ENCODE data around the gene NUDT12.

The NUDT12 gene

GRCh38 chr5:103541114-103541513, 21.5 kb downstream of the NUDT12 start:
- no peak for DNase-seq (ENCODE audit: low spot score)

- DNase-seq (ENCODE audit: low spot score), result no peak
Observed at GRCh38 chr5:103539376-103540330, 22.9 kb downstream of the NUDT12 start.

DNA sequence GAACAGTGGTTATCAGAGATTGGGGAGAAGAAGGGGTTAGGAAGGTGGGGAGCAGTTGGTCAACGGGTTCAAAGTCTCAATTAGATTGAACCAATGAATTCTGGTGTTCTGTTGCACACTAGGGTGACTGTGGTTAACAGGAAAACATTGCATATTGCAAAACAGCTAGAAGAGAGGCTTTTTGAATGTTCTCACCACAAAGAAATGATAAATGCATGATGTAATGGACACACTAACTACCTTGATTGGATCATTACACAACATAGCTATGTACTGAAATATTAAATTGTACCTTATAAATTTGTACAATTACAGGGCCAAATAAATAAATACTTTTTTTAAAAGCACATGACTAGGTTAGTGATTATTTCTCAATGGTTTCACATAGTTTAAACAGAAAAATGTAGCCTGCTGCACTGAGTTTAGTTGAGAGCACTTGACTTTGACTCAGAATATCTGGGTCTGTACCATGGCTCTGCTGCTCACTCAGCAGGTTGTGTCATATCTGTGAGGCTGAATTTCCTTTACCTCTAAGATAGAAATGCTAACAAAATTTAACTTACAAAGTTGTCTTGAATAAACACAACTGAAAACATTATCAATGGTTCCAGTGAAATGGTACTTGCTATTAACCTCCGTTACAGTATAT, 30.4 kb downstream of the NUDT12 start:
- DNase-seq (ENCODE audit: low spot score), result no peak

GRCh38 chr5:103526164-103526915, 36.2 kb downstream of the NUDT12 start:
- DNase-seq (ENCODE audit: low spot score), result no peak

- DNase-seq (ENCODE audit: low spot score), result no peak
Observed at GRCh38 chr5:103525361-103525760, 37.2 kb downstream of the NUDT12 start.

DNA sequence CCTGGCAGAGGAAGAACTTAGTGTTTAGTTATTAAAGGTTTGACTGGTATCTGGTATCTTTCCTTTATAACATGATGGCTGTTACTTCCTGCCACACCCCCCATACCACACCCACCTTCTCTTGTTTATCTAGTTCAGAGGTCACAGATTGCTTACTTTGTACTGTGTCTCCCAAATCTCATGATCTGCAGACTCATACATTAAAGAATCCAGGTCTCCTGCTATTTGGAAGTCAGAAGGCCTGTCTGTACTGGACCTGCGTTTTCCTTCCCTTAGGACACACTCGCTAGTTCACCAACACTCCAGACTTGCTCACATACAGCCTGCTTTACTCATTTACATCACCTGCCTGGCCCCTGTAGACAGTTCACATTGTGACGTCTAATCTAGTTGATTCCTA, 39.3 kb downstream of the NUDT12 start:
- DNase-seq (ENCODE audit: low spot score), result no peak

- DNase-seq (ENCODE audit: low spot score), result no peak
Observed at GRCh38 chr5:103522586-103522985, 40.0 kb downstream of the NUDT12 start.

DNA sequence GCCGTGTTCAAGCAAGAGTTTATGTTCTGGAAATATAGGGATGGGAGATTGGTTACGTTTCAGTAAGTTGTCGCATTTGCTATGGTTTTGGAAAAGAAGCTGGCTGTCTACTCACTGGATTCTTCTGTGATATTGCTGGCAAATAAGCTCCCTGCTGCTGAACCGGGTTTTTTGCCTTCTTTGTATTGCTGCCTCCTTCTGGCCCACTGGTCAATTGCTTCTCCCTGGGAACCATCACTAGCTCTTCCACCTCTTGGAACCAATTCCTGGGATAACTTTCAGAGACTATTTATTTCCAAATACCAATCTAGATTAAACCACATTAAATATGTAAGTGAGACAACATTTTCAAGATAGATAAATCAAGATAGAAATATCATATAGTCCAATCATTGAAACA, 43.0 kb downstream of the NUDT12 start:
- DNase-seq (ENCODE audit: low spot score), result peak; percentile 7

DNA sequence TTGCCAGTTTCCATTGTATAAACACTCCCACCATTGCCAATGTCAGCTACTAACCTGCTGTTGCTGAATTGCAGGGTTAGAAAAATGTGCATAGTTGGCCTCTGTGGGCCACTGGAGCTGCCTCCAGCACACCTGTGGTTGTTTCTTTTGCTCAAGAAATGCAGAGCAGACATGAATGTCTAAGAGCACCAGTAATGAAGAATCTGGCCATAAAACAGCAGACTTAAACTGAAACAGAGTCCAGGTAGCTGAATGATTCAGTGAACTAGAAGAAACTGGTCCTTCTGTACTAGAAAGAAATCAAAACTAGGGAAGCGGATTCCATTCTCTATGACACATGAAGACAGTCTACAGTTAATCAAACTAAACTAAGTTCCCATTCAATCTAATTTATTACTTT, 48.2 kb downstream of the NUDT12 start:
- no peak for DNase-seq (ENCODE audit: low spot score)

- no peak for DNase-seq (ENCODE audit: low spot score)
Observed at GRCh38 chr5:103513701-103514100, 48.9 kb downstream of the NUDT12 start.

GRCh38 chr5:103512500-103512899, 50.1 kb downstream of the NUDT12 start:
- no peak for DNase-seq (ENCODE audit: low spot score)

- no peak for DNase-seq (ENCODE audit: low spot score)
Observed at GRCh38 chr5:103511554-103511885, 51.1 kb downstream of the NUDT12 start.

GRCh38 chr5:103510851-103511553, 51.6 kb downstream of the NUDT12 start:
- no peak for DNase-seq (ENCODE audit: low spot score)

DNA sequence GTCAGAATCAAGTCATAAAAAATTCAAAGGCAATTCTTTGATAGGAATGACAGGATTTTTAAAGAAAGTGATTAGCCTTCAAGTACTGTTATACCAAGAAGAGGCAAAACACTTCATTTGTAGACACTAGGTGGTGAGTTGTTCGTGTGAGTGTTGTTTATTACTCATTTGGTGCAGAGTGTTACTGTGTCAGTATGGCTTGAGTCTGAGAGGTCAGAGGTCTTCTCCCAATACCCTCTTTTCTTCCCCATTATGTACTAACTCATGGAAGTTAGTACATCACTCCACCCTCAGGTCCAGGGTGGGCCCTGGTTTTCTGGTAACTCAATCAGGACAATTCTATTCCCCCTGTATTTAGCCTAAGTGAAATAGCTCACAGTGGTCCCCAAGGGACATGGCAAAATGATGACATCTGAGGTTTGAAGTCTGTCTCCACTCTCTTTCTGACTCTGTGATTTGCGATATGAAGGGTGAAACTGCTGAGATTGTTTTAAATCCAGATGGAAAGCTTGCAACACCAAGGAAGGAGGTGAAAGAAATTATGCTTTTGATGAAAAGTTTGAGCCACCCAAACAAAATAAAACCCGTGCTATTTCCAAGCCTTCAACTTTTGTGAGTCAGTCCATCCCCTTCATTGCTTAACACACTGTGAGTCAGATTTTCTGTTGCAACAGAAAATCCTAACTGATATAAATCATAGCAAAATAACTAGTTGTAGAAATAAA, 56.8 kb downstream of the NUDT12 start:
- DNase-seq (ENCODE audit: low spot score), result no peak

- no peak for DNase-seq (ENCODE audit: low spot score)
Observed at GRCh38 chr5:103503066-103503465, 59.5 kb downstream of the NUDT12 start.

GRCh38 chr5:103502662-103503061, 59.9 kb downstream of the NUDT12 start:
- no peak for DNase-seq (ENCODE audit: low spot score)
